Measurements from ENCODE around the gene VPS37B.

DNA sequence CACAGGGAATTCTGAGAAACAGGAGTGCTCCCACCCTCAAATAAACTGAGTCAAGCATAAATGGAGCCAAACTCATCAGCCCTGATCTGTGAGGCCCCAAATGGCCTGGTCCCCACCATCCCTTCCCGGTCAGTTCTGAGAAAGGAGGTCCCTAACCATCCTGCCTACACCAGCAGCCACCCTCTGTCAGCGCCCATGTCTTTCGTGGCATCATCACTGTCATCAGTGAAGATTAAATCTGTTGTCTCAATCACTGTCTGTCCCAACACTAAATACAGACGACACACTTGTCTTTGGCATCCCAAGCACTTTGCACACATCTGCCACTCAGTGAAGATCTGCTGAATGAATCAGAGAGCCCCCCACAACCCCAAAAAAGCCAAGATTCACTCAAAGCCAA, 22.4 kb downstream of the VPS37B start:
- TF ChIP-seq GABPA (IDR thresholded peaks at IDR 0.05; ENCODE audit: low read depth): no peak
- TF ChIP-seq, protein P1, sequence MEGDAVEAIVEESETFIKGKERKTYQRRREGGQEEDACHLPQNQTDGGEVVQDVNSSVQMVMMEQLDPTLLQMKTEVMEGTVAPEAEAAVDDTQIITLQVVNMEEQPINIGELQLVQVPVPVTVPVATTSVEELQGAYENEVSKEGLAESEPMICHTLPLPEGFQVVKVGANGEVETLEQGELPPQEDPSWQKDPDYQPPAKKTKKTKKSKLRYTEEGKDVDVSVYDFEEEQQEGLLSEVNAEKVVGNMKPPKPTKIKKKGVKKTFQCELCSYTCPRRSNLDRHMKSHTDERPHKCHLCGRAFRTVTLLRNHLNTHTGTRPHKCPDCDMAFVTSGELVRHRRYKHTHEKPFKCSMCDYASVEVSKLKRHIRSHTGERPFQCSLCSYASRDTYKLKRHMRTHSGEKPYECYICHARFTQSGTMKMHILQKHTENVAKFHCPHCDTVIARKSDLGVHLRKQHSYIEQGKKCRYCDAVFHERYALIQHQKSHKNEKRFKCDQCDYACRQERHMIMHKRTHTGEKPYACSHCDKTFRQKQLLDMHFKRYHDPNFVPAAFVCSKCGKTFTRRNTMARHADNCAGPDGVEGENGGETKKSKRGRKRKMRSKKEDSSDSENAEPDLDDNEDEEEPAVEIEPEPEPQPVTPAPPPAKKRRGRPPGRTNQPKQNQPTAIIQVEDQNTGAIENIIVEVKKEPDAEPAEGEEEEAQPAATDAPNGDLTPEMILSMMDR (IDR thresholded peaks at IDR 0.05; ENCODE audit: insufficient read depth, low read length): no peak
- no peak for TF ChIP-seq POLR2AphosphoS5 (IDR thresholded peaks at IDR 0.05; ENCODE audit: low read depth)
- TF ChIP-seq, protein P2, sequence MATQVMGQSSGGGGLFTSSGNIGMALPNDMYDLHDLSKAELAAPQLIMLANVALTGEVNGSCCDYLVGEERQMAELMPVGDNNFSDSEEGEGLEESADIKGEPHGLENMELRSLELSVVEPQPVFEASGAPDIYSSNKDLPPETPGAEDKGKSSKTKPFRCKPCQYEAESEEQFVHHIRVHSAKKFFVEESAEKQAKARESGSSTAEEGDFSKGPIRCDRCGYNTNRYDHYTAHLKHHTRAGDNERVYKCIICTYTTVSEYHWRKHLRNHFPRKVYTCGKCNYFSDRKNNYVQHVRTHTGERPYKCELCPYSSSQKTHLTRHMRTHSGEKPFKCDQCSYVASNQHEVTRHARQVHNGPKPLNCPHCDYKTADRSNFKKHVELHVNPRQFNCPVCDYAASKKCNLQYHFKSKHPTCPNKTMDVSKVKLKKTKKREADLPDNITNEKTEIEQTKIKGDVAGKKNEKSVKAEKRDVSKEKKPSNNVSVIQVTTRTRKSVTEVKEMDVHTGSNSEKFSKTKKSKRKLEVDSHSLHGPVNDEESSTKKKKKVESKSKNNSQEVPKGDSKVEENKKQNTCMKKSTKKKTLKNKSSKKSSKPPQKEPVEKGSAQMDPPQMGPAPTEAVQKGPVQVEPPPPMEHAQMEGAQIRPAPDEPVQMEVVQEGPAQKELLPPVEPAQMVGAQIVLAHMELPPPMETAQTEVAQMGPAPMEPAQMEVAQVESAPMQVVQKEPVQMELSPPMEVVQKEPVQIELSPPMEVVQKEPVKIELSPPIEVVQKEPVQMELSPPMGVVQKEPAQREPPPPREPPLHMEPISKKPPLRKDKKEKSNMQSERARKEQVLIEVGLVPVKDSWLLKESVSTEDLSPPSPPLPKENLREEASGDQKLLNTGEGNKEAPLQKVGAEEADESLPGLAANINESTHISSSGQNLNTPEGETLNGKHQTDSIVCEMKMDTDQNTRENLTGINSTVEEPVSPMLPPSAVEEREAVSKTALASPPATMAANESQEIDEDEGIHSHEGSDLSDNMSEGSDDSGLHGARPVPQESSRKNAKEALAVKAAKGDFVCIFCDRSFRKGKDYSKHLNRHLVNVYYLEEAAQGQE (IDR thresholded peaks at IDR 0.05; ENCODE audit: insufficient replicate concordance, low read depth): no peak
